ENCODE data around the gene LDHAL6B. TPM values are rescaled to one million over a fixed set of nuclear protein-coding genes. Genes with fewer than 3 reads are reported as not detected.

LDHAL6B gene
- total and polyA plus RNA-seq, 2 of the 8 experiments (the other 6 are each of a cell fraction or from before 2014, with no cell fraction given) = not detected

DNA sequence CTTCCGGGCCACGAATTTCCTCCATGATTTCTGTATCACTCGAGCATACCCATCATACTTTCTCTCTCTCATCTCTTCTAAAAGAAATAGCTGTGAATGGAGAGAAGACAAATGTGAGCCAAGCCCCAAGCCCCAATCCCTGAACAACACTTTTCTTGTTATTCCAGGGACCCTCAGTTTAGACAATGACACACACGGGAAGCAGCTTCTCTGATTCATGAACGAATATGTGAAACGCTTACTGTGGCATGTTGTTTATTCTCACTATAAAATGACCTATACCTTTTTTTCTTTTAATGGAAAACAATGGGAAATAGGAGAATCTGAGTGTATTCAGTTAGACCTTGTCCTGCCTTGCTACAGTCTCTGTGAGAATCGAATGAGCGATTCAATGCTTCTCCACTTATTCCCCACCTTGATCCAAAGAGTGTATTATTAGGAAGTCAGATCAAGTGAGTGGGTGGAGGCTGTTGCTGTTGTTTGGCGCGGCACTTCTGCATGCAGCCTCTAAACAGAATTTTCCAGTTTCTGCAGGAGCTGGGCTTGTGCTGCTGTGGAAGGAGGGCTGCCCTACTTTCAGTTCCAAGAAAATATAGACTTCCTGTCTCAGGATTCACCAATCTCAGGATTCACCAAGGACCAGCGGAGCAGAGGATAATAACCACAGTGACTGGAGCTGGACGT lies 32.4 kb upstream of the LDHAL6B start (continued):
- no peak for TF ChIP-seq NRF1 (IDR thresholded peaks at IDR 0.05; ENCODE audit: low read depth, low read length)
- TF ChIP-seq BCL11A (IDR thresholded peaks at IDR 0.05; ENCODE audit: low read depth in 2 of 2, low read length in 2 of 2) = no peak
- no peak for TF ChIP-seq RXRA (IDR thresholded peaks at IDR 0.05; ENCODE audit: insufficient read depth, low read depth, low read length)
- TF ChIP-seq YY1 (IDR thresholded peaks at IDR 0.05; ENCODE audit: low read depth, low read length) = no peak
- no peak for TF ChIP-seq RNF2 (IDR thresholded peaks at IDR 0.05; ENCODE audit: borderline replicate concordance, low read depth, low read length, missing control alignments, poor library complexity, severe bottlenecking)
- no peak for TF ChIP-seq PHF8 (conservative IDR thresholded peaks at IDR 0.05; ENCODE audit: low read depth, low read length)

All from H1 (cell line).